Astrocyte (in vitro differentiated cells and primary cell): ENCODE results near the gene NME9. TPM values are rescaled to one million over a fixed set of nuclear protein-coding genes. Genes with fewer than 3 reads are reported as not detected.

Experiments
- DNase-seq: peaks from one replicate; pipeline ENCODE4 v3.0.0-alpha.2; 2010; ENCODE audit warnings: low read depth
- FAIRE-seq: peaks from 2 replicates; lab custom pipeline; 2011; peaks lifted over from hg19 to GRCh38; lab: Jason Lieb, UNC
- H2AFZ ChIP-seq: 2 replicates; pipeline ENCODE4 v1.6.0; 2012; ENCODE audit warnings: low read depth, low read length, inconsistent platforms
- H3K27ac ChIP-seq: 2 replicates; pipeline ENCODE4 v1.5.1; 2011; ENCODE audit warnings: low read depth, low read length, inconsistent platforms
- H3K27me3 ChIP-seq: 2 replicates; pipeline ENCODE4 v1.6.0; 2011; ENCODE audit warnings: low read length, inconsistent platforms; ENCODE audit not compliant: insufficient read depth
- H3K36me3 ChIP-seq: 2 replicates; pipeline ENCODE4 v1.5.1; 2011; ENCODE audit warnings: low read length, inconsistent platforms; ENCODE audit not compliant: insufficient read depth
- H3K4me1 ChIP-seq: 2 replicates; pipeline ENCODE4 v1.5.1; 2011; ENCODE audit warnings: low read length, inconsistent platforms; ENCODE audit not compliant: insufficient read depth
- H3K4me2 ChIP-seq: 2 replicates; pipeline ENCODE4 v1.6.0; 2012; ENCODE audit warnings: low read length, inconsistent platforms
- H3K4me3 ChIP-seq: 2 replicates; pipeline ENCODE4 v1.5.1; 2011; ENCODE audit warnings: low read depth, mild to moderate bottlenecking, low read length, inconsistent platforms; ENCODE audit not compliant: insufficient read depth
- H3K79me2 ChIP-seq: 2 replicates; pipeline ENCODE4 v1.6.0; 2012; ENCODE audit warnings: mild to moderate bottlenecking, low read length, inconsistent platforms; ENCODE audit not compliant: insufficient read depth
- H3K9ac ChIP-seq: 2 replicates; pipeline ENCODE4 v1.6.0; 2012; ENCODE audit warnings: mild to moderate bottlenecking, low read length, inconsistent platforms
- H3K9me3 ChIP-seq: 2 replicates; pipeline ENCODE4 v1.5.1; 2012; ENCODE audit warnings: low read depth, mild to moderate bottlenecking, low read length, inconsistent platforms; ENCODE audit not compliant: insufficient read depth
- H4K20me1 ChIP-seq: 2 replicates; pipeline ENCODE4 v1.6.0; 2012; ENCODE audit warnings: low read length, inconsistent platforms; ENCODE audit not compliant: insufficient read depth
- H3K27ac Mint-ChIP-seq: one replicate; pipeline ENCODE4 v1.8.0; 2021; ENCODE audit warnings: mild to moderate bottlenecking, mixed read lengths; ENCODE audit not compliant: unreplicated experiment
- H3K27me3 Mint-ChIP-seq: one replicate; pipeline ENCODE4 v1.8.0; 2021; ENCODE audit warnings: low read depth, mixed read lengths; ENCODE audit not compliant: unreplicated experiment
- H3K36me3 Mint-ChIP-seq: one replicate; pipeline ENCODE4 v1.8.0; 2021; ENCODE audit warnings: low read depth, mixed read lengths; ENCODE audit not compliant: unreplicated experiment
- H3K4me1 Mint-ChIP-seq: one replicate; pipeline ENCODE4 v1.8.0; 2021; ENCODE audit warnings: low read depth, mixed read lengths; ENCODE audit not compliant: unreplicated experiment
- H3K4me3 Mint-ChIP-seq: one replicate; pipeline ENCODE4 v1.8.0; 2021; ENCODE audit warnings: mild to moderate bottlenecking, moderate library complexity, mixed read lengths; ENCODE audit not compliant: unreplicated experiment
- H3K9me3 Mint-ChIP-seq: one replicate; pipeline ENCODE4 v1.8.0; 2021; ENCODE audit warnings: mild to moderate bottlenecking, mixed read lengths; ENCODE audit not compliant: unreplicated experiment
- EZH2 ChIP-seq: IDR thresholded peaks from 2 replicates; pipeline ENCODE4 v1.6.1; 2012; ENCODE audit warnings: mild to moderate bottlenecking, low read length, inconsistent platforms; ENCODE audit not compliant: insufficient read depth
- total RNA-seq: library from RNA; stranded (reverse); gene quantifications from 2 replicates; pipeline ENCODE4 v1.2.1, GENCODE V29; 2021
- TF ChIP-seq, protein P1 (sequence below): IDR thresholded peaks from 2 replicates; pipeline ENCODE4 v1.5.1; 2011; ENCODE audit warnings: low read depth, mild to moderate bottlenecking, inconsistent platforms, low read length, moderate library complexity; ENCODE audit not compliant: insufficient read depth

The NME9 gene
- total RNA-seq, 1 donor from 2014 or later: 0.54 TPM

DNA sequence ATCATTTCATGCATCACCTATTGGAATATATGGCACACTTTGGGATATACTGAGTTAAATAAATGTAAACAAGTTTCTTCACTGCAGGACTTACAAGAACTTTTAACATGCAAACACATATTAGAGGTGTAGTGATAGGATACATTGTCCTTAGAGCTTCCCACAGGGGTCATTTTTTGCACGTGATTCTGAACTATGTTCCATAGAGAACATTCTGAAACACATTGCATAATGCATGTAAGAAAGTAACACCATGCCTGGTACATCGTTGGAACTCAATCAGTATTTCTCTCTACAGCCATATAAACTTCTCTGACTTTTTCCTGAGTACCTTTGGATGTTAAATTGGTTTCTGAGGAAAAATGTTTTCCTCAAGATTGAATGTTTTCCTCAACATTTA, 47.0 kb upstream of the NME9 start:
- no peak for DNase-seq
- no peak for FAIRE-seq
- Mint-ChIP-seq H3K4me1 (peaks cover 7% of the 10 kb centered on the region), H3K36me3 (peaks cover 23% of the 10 kb centered on the region), H3K9me3 (no peaks in the 10 kb centered on the region), H3K27ac (no peak overlapping the region), H3K27me3 (no peaks in the 10 kb centered on the region), H3K4me3 (no peak overlapping the region)
- no peak for TF ChIP-seq EZH2
- TF ChIP-seq, protein P1, sequence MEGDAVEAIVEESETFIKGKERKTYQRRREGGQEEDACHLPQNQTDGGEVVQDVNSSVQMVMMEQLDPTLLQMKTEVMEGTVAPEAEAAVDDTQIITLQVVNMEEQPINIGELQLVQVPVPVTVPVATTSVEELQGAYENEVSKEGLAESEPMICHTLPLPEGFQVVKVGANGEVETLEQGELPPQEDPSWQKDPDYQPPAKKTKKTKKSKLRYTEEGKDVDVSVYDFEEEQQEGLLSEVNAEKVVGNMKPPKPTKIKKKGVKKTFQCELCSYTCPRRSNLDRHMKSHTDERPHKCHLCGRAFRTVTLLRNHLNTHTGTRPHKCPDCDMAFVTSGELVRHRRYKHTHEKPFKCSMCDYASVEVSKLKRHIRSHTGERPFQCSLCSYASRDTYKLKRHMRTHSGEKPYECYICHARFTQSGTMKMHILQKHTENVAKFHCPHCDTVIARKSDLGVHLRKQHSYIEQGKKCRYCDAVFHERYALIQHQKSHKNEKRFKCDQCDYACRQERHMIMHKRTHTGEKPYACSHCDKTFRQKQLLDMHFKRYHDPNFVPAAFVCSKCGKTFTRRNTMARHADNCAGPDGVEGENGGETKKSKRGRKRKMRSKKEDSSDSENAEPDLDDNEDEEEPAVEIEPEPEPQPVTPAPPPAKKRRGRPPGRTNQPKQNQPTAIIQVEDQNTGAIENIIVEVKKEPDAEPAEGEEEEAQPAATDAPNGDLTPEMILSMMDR: no peak
- Histone ChIP-seq H3K27me3 (no peaks in the 10 kb centered on the region), H2AFZ (no peak overlapping the region), H3K4me1 (peaks cover 2% of the 10 kb centered on the region), H3K79me2 (peaks cover 4% of the 10 kb centered on the region), H3K4me3 (no peak overlapping the region), H3K9ac (no peak overlapping the region), H4K20me1 (peaks cover 7% of the 10 kb centered on the region), H3K9me3 (no peaks in the 10 kb centered on the region), H3K4me2 (no peak overlapping the region), H3K27ac (no peak overlapping the region), H3K36me3 (peaks cover 4% of the 10 kb centered on the region)

DNA sequence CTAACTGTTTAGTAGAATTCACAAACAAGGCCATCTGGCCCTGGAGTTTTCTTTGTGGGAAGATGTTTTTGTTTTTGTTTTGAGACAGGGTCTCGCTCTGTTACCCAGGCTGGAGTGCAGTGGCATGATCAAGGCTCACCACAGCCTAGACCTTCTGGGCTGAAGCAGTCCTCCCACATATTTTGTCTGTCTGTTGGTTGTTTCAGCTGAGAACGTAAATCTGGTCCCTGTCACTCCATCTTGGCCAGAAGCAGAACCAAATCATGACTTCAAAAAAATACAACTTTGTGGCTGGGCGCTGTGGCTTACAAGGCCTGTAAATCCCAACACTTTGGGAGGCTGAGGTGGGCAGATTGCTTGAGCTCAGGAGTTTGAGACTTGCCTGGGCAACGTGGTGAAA, 45.8 kb upstream of the NME9 start:
- Histone ChIP-seq H2AFZ (no peak overlapping the region), H3K4me3 (no peak overlapping the region), H3K36me3 (peaks cover 4% of the 10 kb centered on the region), H3K27me3 (no peaks in the 10 kb centered on the region), H3K9ac (no peak overlapping the region), H3K27ac (no peak overlapping the region), H3K4me1 (no peaks in the 10 kb centered on the region), H4K20me1 (peaks cover 11% of the 10 kb centered on the region), H3K9me3 (no peaks in the 10 kb centered on the region), H3K79me2 (peaks cover 4% of the 10 kb centered on the region), H3K4me2 (no peak overlapping the region)
- H3K9me3 Mint-ChIP-seq: no peaks in the 10 kb centered on the region
- FAIRE-seq: no peak
- peaks cover 2% of the 10 kb centered on the region for H3K27me3 Mint-ChIP-seq
- peaks cover 2% of the 10 kb centered on the region for H3K4me1 Mint-ChIP-seq
- no peak for TF ChIP-seq EZH2
- TF ChIP-seq, protein P1: no peak
- peaks cover 24% of the 10 kb centered on the region for H3K36me3 Mint-ChIP-seq
- no peak overlapping the region for H3K27ac Mint-ChIP-seq
- DNase-seq: no peak
- H3K4me3 Mint-ChIP-seq: no peak overlapping the region

DNA sequence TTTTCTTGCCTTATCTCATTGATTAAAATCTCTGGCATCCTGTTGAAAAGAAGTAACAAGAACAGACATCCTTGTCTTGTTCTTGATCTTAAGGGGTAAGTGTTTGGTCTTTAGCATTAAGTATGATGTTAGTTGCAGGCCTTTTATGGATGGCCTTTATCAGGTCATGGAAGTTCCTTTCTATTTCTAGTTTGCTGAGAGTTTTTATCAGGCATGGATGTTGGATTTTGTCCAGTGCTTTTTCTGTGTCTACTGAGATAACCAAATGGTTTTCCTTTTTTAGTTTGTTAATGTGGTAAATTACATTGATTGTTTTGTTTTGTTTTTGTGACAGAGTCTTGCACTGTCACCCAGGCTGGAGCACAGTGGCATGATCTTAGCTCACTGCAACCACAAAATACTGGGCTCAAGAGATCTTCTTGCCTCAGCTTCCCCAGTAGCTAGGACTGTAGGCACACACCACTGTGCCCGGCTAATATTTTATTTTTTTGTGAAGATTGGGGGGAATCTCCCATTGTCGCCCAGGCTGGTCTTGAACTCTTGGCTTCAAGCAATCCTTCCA, 45.0 kb upstream of the NME9 start:
- H3K9ac ChIP-seq: no peak overlapping the region

More for the DNA sequence above, 45.0 kb upstream of the NME9 start:
- no peak overlapping the region for H3K27ac Mint-ChIP-seq
- H3K36me3 Mint-ChIP-seq: peaks cover 24% of the 10 kb centered on the region
- Histone ChIP-seq H3K79me2 (peaks cover 4% of the 10 kb centered on the region), H3K4me3 (no peak overlapping the region), H3K9me3 (no peaks in the 10 kb centered on the region), H3K4me2 (no peak overlapping the region), H3K27me3 (no peaks in the 10 kb centered on the region), H3K27ac (no peak overlapping the region), H3K4me1 (no peaks in the 10 kb centered on the region), H2AFZ (no peak overlapping the region), H4K20me1 (peaks cover 11% of the 10 kb centered on the region), H3K36me3 (peaks cover 4% of the 10 kb centered on the region)
- DNase-seq (no peak), FAIRE-seq (peak; percentile 78)
- H3K4me1 Mint-ChIP-seq: peaks cover 2% of the 10 kb centered on the region
- H3K9me3 Mint-ChIP-seq: no peaks in the 10 kb centered on the region
- H3K4me3 Mint-ChIP-seq: no peak overlapping the region
- TF ChIP-seq, protein P1: no peak
- TF ChIP-seq EZH2: no peak
- peaks cover 2% of the 10 kb centered on the region for H3K27me3 Mint-ChIP-seq
